Hematopoietic multipotent progenitor cell treated with erythropoietin and hydrocortisone succinate and interleukin-3 and kit ligand, for 6 days (in vitro differentiated cells): Measurements from ENCODE around the gene CRB2.
"Not testable (repeated sequence)": the region's sequence is repeated elsewhere in the genome, so short reads cannot be mapped to it uniquely, and the experiment has no call there.

Source experiments
- DNase-seq: peaks from one replicate; pipeline ENCODE4 v3.0.0-alpha.2; 2015

The CRB2 gene

DNA sequence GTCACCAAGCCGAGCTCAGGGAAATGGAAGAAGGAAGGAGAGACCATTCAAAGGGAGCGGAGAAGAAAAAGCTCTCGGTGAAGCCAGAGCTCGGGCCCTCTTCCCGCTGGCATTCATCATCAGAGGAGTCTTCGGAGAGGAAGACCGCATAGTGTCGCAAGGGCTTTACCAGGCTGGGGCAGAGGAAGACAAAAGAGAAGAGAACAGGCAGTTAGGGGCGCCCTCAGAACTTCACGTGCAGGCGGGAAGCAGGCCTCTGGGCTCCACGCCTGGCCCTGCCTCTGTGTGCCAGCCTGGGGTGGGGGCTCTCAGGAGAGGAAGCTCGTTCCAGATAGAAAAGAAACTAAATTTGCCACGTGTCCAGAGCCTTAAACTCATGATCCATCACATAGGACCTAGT is 31.7 kb downstream of the CRB2 start:
- no peak for DNase-seq

GRCh38 chr9:123389070-123389469 is 33.1 kb downstream of the CRB2 start:
- no peak for DNase-seq

- no peak for DNase-seq
Measured at GRCh38 chr9:123389698-123390097, 33.7 kb downstream of the CRB2 start.

- DNase-seq = no peak
Measured at GRCh38 chr9:123390337-123391135, 34.5 kb downstream of the CRB2 start.

DNA sequence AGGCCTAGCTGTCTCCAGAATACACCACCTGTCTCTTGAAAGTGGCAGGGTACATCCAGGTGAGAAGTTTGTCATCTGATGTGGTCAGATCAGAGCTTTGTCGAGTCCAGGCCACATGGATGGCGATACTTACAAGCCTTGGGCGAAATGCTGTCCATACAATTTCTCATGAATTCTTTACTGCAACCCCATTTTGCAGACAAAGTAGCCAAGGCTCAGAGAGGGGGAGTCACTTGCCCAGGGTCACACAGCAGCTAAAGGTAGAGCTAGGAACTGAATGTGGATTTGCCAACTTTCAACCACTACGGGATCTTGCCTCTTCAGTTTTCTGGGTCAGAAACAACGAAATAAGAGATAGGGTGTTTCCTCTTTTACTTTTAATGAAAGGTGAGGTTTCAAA is 35.2 kb downstream of the CRB2 start:
- no peak for DNase-seq

DNA sequence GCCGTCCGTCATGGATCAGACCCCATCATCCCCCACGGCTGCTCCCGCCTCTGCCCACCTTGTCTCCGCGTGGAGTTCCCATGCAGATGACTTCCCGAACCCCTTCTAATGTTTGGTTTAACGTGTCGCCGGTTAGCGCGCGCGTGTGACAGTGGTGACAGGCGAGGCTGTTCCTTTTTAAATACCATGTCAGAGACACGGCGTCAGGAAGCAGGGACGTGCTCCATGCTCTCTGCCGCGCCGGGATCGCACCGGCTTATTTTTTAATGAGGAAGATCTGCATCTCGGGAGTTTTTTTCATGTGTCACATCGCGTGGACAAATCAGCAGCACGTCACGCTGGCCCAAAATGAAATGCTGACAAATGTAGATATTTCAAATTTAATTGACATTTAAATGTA is 35.9 kb downstream of the CRB2 start:
- no peak for DNase-seq

- no peak for DNase-seq
Measured at GRCh38 chr9:123392802-123393201, 36.8 kb downstream of the CRB2 start.

- DNase-seq = no peak
Measured at GRCh38 chr9:123394291-123395235, 38.6 kb downstream of the CRB2 start.

DNA sequence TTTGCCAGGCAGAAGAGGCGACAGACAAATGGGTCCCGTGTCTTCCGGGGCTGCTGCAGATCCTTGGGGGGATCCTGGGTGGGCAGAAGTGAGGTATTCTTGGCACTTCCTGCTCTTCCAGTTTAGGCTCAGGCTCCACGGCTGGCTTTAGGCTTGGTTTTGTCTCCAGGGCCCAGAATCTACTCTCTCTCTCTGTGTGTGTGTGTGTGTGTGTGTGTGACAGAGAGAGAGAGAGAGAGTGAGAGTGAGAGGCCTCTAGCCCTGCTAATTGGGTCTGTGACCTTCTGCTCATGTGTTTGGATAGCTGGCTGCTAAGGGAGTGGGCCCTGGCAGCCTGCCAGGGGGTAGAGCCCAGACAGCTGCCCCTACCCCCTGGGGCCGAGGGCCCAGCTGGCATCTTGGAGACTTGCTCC is 39.3 kb downstream of the CRB2 start:
- DNase-seq = no peak

- peak; percentile 73 for DNase-seq
Measured at GRCh38 chr9:123395689-123396511, 39.9 kb downstream of the CRB2 start.

DNA sequence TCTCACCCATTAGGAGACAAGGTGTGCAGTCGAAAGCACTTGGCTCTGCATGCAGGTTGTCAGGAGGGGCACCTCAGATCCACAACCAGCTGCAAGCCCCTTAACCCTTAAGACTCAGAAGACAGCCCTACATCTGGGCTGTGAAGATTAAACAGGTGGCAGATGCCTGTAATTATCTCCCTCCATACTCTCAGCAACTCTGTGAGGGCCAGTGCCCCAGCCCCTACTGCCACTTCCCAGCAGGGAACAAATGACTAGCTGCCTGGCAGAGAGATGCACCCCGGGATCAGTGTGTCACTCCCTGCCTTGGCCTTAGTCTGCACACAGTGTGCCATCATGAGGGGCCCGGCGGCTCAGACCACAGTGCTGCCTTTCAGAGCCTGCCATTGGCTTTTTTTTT is 42.0 kb downstream of the CRB2 start:
- no peak for DNase-seq

DNA sequence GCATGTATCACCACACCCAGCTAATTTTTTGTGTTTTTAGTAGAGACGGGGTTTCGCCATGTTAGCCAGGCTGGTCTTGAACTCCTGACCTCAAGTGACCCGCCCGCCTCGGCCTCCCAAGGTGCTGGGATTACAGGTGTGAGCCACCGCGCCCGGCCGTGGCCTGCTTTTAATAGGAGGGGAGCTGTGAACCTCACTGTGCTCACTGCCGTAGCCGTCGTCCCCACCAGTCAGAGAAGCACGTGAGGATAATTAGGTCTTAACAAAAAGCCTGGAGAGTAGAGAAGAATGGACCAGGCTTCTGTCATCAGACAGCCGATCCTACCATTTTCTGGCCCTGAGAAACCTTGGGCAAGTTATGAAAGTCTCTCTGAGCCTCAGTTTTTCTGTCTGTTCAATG is 42.9 kb downstream of the CRB2 start:
- DNase-seq = not testable (repeated sequence)

DNA sequence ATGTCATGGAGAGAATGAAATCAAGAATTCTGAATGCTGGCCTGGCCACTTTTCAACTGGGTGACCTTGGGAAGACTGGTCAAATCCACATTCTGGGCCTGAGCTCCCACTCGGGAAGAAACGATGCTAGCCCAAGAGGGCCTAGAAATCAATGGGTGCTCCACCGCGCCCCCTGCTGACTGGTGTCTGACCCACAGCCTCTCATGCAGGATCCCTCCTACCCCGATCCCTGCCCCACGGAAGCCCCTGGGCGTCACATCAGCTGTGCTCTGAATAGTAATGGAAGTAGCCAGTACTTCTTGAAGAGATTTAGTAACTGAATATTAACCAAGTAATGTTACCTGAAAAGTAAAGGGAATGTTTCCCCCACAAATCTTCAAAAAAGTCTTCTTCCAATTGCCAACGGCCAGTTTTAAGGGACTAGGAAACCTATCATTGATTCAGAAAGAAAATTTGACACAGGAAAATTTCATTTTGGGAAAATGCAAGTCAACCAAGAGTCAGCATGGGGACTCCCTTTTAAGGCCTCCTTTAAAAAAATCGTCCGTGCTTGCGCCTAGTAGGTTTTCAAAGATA is 43.9 kb downstream of the CRB2 start:
- DNase-seq = peak; percentile 55

DNA sequence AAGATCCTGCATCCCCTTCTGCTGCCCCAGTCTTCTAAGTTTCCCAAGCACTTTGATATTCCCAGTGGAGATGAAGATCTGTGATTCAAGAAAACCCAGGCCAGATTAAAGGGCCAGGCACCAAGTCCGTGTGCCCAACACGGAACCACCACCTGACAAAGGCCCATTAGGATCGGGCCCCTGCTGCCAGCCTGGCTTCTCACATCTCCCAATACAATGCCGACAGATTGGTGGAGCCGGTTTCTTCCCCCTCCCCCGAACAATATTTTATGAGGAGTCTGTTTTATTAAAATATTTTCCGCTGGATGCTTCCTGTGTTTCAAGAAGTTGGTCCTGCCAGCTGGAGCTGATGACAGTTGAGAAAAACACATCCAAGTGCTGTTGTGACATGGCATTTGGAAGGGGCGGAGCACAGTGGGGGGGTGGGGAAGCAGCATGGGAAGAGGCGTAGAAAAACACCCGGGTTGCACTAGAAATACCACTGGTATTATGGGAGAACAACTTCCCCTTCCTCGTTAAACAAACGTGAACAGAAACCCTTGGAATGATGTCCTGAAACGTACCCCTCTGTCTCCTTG is 45.0 kb downstream of the CRB2 start:
- DNase-seq = no peak

DNA sequence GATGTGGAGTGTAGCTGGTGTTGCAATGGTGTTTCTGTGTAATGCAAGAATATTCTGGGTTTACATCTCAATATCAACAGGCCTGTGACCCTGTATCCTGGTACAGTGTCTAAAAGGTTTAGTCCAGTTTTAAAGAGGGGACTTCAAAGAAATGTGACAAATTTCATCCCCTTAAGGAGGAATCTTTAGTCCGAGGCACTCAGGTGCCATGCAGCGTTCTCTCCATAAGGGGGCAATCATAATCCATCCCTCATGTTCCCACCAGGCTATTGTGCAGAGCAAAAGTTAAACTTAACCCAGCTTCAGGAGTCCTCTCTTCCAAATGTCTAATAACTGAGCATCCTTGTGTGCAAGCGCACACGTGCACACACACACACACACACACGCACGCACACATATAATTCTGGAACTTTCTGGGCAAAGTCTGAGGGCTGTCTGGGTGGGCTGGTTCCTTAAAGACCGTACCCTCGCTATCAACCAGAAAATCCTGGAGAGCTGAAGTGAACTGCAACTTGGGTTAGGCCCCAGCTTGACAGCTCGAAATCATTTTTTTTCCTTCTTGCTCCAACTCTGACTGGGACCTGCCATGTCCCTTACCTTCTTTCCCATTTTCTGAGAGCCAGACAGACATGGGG is 46.0 kb downstream of the CRB2 start:
- peak; percentile 79 for DNase-seq

- DNase-seq = no peak
Measured at GRCh38 chr9:123402981-123403509, 47.0 kb downstream of the CRB2 start.

GRCh38 chr9:123406016-123406415 is 50.0 kb downstream of the CRB2 start:
- DNase-seq = no peak

- DNase-seq = no peak
Measured at GRCh38 chr9:123406691-123407216, 50.8 kb downstream of the CRB2 start.

GRCh38 chr9:123407217-123407851 is 51.3 kb downstream of the CRB2 start:
- no peak for DNase-seq
